Measurements from ENCODE around the gene NANOS3.

NANOS3 gene

GRCh38 chr19:13923194-13923987 lies 46.5 kb downstream of the NANOS3 start:
- no peak for FAIRE-seq

DNA sequence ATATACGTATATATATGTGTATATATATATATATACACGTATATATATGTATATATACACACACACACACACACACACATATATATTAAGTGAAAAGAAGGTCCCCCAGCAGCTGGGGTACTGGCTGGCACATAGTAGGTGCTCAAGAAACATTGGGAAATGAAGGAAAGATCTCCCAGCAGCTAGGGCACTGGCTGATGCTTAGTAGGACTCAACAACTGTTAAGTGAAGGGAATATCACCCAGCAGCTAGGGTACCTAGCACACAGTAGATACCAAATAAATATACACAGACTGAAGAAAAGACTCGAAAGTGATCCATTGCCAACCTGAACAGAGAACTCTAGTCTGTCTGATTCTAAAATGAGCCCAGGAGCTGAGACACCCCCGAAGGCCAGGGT lies 49.1 kb downstream of the NANOS3 start:
- FAIRE-seq, result no peak

GRCh38 chr19:13926715-13927114 lies 49.8 kb downstream of the NANOS3 start:
- no peak for FAIRE-seq

- FAIRE-seq, result no peak
Measured at GRCh38 chr19:13929340-13929739, 52.4 kb downstream of the NANOS3 start.

- no peak for FAIRE-seq
Measured at GRCh38 chr19:13929956-13930355, 53.0 kb downstream of the NANOS3 start.

Measured in islet of Langerhans (tissue), 1 donor.